ENCODE results near the gene ACOT11. TPM values are rescaled to one million over a fixed set of nuclear protein-coding genes. Genes with fewer than 3 reads are reported as not detected.

The ACOT11 gene
- total RNA-seq, 2 donors from 2014 or later, result 3.9 to 6.3 TPM

- intact Hi-C loops (cut with DNase I), result no loop called here
- DNase-seq (no peak), ATAC-seq (no peak)
- no peaks in the 10 kb centered on the region for H3K27me3 ChIP-seq
- no peak overlapping the region for H3K4me3 ChIP-seq
- H3K4me1 ChIP-seq, result no peaks in the 10 kb centered on the region
- H3K9me3 ChIP-seq, result no peaks in the 10 kb centered on the region
- 76 to 86% methylated on average over 1 of the region's 1 CpG for WGBS, 2 donors
- no peak for TF ChIP-seq POLR2A (IDR thresholded peaks at IDR 0.05)
- no peak for TF ChIP-seq CTCF (IDR thresholded peaks at IDR 0.05)
- H3K27ac ChIP-seq, result no peak overlapping the region
- no peaks in the 10 kb centered on the region for H3K36me3 ChIP-seq (replicated peaks in 1 of 2; ENCODE audit: insufficient read depth in 1 of 2, low read depth in 2 of 2)
Measured at GRCh38 chr1:54649921-54650320, 101.9 kb downstream of the ACOT11 start.

- no peak overlapping the region for H3K27ac ChIP-seq
- H3K9me3 ChIP-seq, result no peaks in the 10 kb centered on the region
- H3K4me3 ChIP-seq, result no peak overlapping the region
- no peaks in the 10 kb centered on the region for H3K36me3 ChIP-seq (replicated peaks in 1 of 2; ENCODE audit: insufficient read depth in 1 of 2, low read depth in 2 of 2)
- DNase-seq (no peak), ATAC-seq (no peak)
- TF ChIP-seq POLR2A (IDR thresholded peaks at IDR 0.05), result no peak
- TF ChIP-seq CTCF (IDR thresholded peaks at IDR 0.05), result no peak
- WGBS, 2 donors, result 74 to 83% methylated on average over 3 of the region's 3 CpGs
- no peaks in the 10 kb centered on the region for H3K27me3 ChIP-seq
- intact Hi-C loops (cut with DNase I), result no loop called here
- no peaks in the 10 kb centered on the region for H3K4me1 ChIP-seq
Measured at GRCh38 chr1:54650417-54650816, 102.4 kb downstream of the ACOT11 start.

GRCh38 chr1:54651608-54652007, 103.6 kb downstream of the ACOT11 start:
- intact Hi-C loops (cut with DNase I), result no loop called here
- Histone ChIP-seq H3K36me3 (replicated peaks in 1 of 2; ENCODE audit: insufficient read depth in 1 of 2, low read depth in 2 of 2) (no peaks in the 10 kb centered on the region), H3K9me3 (no peaks in the 10 kb centered on the region), H3K4me3 (no peak overlapping the region), H3K27ac (no peak overlapping the region), H3K4me1 (no peaks in the 10 kb centered on the region), H3K27me3 (no peaks in the 10 kb centered on the region)
- WGBS, 2 donors, result 74 to 85% methylated on average over 3 of the region's 3 CpGs
- no peak for ATAC-seq
- no peak for DNase-seq
- TF ChIP-seq POLR2A (IDR thresholded peaks at IDR 0.05) (no peak), CTCF (IDR thresholded peaks at IDR 0.05) (no peak)

- H3K27ac ChIP-seq, result no peak overlapping the region
- H3K27me3 ChIP-seq, result no peaks in the 10 kb centered on the region
- TF ChIP-seq CTCF (IDR thresholded peaks at IDR 0.05), result no peak
- no peak for TF ChIP-seq POLR2A (IDR thresholded peaks at IDR 0.05)
- H3K4me3 ChIP-seq, result no peak overlapping the region
- ATAC-seq (no peak), DNase-seq (no peak)
- H3K4me1 ChIP-seq, result no peaks in the 10 kb centered on the region
- intact Hi-C loops (cut with DNase I), result no loop called here
- no peaks in the 10 kb centered on the region for H3K9me3 ChIP-seq
- H3K36me3 ChIP-seq (replicated peaks in 1 of 2; ENCODE audit: insufficient read depth in 1 of 2, low read depth in 2 of 2), result no peaks in the 10 kb centered on the region
Measured at GRCh38 chr1:54652168-54652567, 104.1 kb downstream of the ACOT11 start.

GRCh38 chr1:54653036-54653435, 105.0 kb downstream of the ACOT11 start:
- ATAC-seq (no peak), DNase-seq (no peak)
- 83 to 100% methylated on average over 2 to 4 of the region's 4 CpGs for WGBS, 2 donors
- intact Hi-C loops (cut with DNase I), result no loop called here
- H3K27me3 ChIP-seq, result no peaks in the 10 kb centered on the region
- no peak overlapping the region for H3K4me3 ChIP-seq
- no peaks in the 10 kb centered on the region for H3K4me1 ChIP-seq
- no peaks in the 10 kb centered on the region for H3K9me3 ChIP-seq
- no peaks in the 10 kb centered on the region for H3K36me3 ChIP-seq (replicated peaks in 1 of 2; ENCODE audit: insufficient read depth in 1 of 2, low read depth in 2 of 2)
- no peak for TF ChIP-seq CTCF (IDR thresholded peaks at IDR 0.05)
- TF ChIP-seq POLR2A (IDR thresholded peaks at IDR 0.05), result no peak
- H3K27ac ChIP-seq, result no peak overlapping the region
